HEK293 (cell line): ENCODE data around the gene EYS.

Experiments
- CTCF ChIA-PET: fragments of 350-600 bp; formaldehyde crosslinking; extraction: SDS; loops from one replicate; lab custom pipeline; 2021; ENCODE audit warnings: antibody characterized with exemption; lab: Yijun Ruan, JAX
- POLR2A ChIA-PET: fragments of 300-600 bp; formaldehyde crosslinking; extraction: SDS; loops from one replicate; lab custom pipeline; 2020; ENCODE audit warnings: antibody characterized with exemption, inconsistent platforms; lab: Yijun Ruan, JAX
- H3K27ac ChIP-seq: fragments of 200-500 bp; sonication (Bioruptor generic); 2 replicates; pipeline ENCODE4 v1.5.1; 2014; ENCODE audit warnings: low read depth, low read length, control low read depth, inconsistent platforms; ENCODE audit errors: extremely low read depth
- H3K36me3 ChIP-seq, 2 experiments: fragments of 200-500 bp in 1 of 2; sonication (Bioruptor generic) in 1 of 2; 1 replicate in 1 of 2; 2 replicates in 1 of 2; pipeline ENCODE4 v1.5.1; 2014 to 2017; ENCODE audit warnings: inconsistent platforms in 2 of 2, low read length in 2 of 2; ENCODE audit not compliant: control insufficient read depth in 2 of 2, insufficient read depth in 1 of 2
- H3K4me1 ChIP-seq: fragments of 200-500 bp; sonication (Bioruptor generic); 2 replicates; pipeline ENCODE4 v1.5.1; 2014; ENCODE audit warnings: mild to moderate bottlenecking, low read length, inconsistent platforms; ENCODE audit not compliant: control insufficient read depth, insufficient read depth
- H3K4me3 ChIP-seq: 2 replicates; pipeline ENCODE4 v1.5.1; 2011; ENCODE audit warnings: low read depth, mild to moderate bottlenecking, control low read depth, low read length, moderate library complexity
- H3K9me3 ChIP-seq: fragments of 200-500 bp; sonication (Bioruptor generic); 2 replicates; pipeline ENCODE4 v1.5.1; 2014; ENCODE audit warnings: low read depth, low read length, inconsistent platforms; ENCODE audit not compliant: control insufficient read depth, insufficient read depth
- BCL11A ChIP-seq: fragments of 450-650 bp; formaldehyde crosslinking; IDR thresholded peaks from 2 replicates; pipeline ENCODE4 v1.5.1; 2016; ENCODE audit warnings: low read depth, missing biosample characterization, missing genetic modification characterization
- GLI2 ChIP-seq: fragments of 450-650 bp; formaldehyde crosslinking; IDR thresholded peaks from 2 replicates; pipeline ENCODE4; 2017; ENCODE audit warnings: missing biosample characterization, missing genetic modification characterization, low read depth, borderline replicate concordance
- MYNN ChIP-seq: fragments of 450-650 bp; formaldehyde crosslinking; IDR thresholded peaks from 2 replicates; pipeline ENCODE4 v1.5.1; 2016; ENCODE audit warnings: missing biosample characterization, missing genetic modification characterization, borderline replicate concordance
- OSR2 ChIP-seq: fragments of 450-650 bp; formaldehyde crosslinking; IDR thresholded peaks from 2 replicates; pipeline ENCODE4 v1.5.1; 2016; ENCODE audit warnings: missing biosample characterization, missing genetic modification characterization
- REPIN1 ChIP-seq: fragments of 450-650 bp; formaldehyde crosslinking; IDR thresholded peaks from 2 replicates; pipeline ENCODE4 v1.5.1; 2017; ENCODE audit warnings: missing biosample characterization, missing genetic modification characterization, low read depth
- TRIM28 ChIP-seq: IDR thresholded peaks from 2 replicates; pipeline ENCODE4 v1.6.1; 2011; ENCODE audit warnings: low read length, control low read depth, borderline replicate concordance
- ZBTB20 ChIP-seq: fragments of 450-650 bp; formaldehyde crosslinking; IDR thresholded peaks from 2 replicates; pipeline ENCODE4 v1.5.1; 2016; ENCODE audit warnings: missing biosample characterization, missing genetic modification characterization
- ZNF112 ChIP-seq: fragments of 450-650 bp; formaldehyde crosslinking; IDR thresholded peaks from 2 replicates; pipeline ENCODE4 v1.5.0; 2017; ENCODE audit warnings: missing biosample characterization, missing genetic modification characterization
- ZNF169 ChIP-seq: fragments of 450-650 bp; formaldehyde crosslinking; IDR thresholded peaks from 2 replicates; pipeline ENCODE4 v1.5.1; 2016; ENCODE audit warnings: missing biosample characterization, missing genetic modification characterization
- ZNF239 ChIP-seq: fragments of 450-650 bp; formaldehyde crosslinking; IDR thresholded peaks from 2 replicates; pipeline ENCODE4 v1.5.1; 2016; ENCODE audit warnings: missing biosample characterization, missing genetic modification characterization
- ZNF26 ChIP-seq: fragments of 450-650 bp; formaldehyde crosslinking; IDR thresholded peaks from 2 replicates; pipeline ENCODE4 v1.5.1; 2016; ENCODE audit warnings: missing biosample characterization, missing genetic modification characterization
- ZNF354C ChIP-seq: fragments of 450-650 bp; formaldehyde crosslinking; IDR thresholded peaks from 2 replicates; pipeline ENCODE4 v1.5.1; 2016; ENCODE audit warnings: missing biosample characterization, missing genetic modification characterization, low read depth, borderline replicate concordance
- ZNF416 ChIP-seq: fragments of 450-650 bp; formaldehyde crosslinking; IDR thresholded peaks from 2 replicates; pipeline ENCODE4 v1.5.1; 2016; ENCODE audit warnings: missing biosample characterization, missing genetic modification characterization
- ZNF610 ChIP-seq: fragments of 450-650 bp; formaldehyde crosslinking; IDR thresholded peaks from 2 replicates; pipeline ENCODE4 v1.5.1; 2016; ENCODE audit warnings: missing biosample characterization, missing genetic modification characterization, borderline replicate concordance
- ZNF626 ChIP-seq: fragments of 450-650 bp; sonication (Bioruptor Pico); formaldehyde crosslinking; IDR thresholded peaks from 2 replicates; pipeline ENCODE4 v1.5.1; 2018; ENCODE audit warnings: missing biosample characterization, missing genetic modification characterization, inconsistent platforms
- ZNF707 ChIP-seq: fragments of 450-650 bp; formaldehyde crosslinking; IDR thresholded peaks from 2 replicates; pipeline ENCODE4 v1.5.1; 2016; ENCODE audit warnings: missing biosample characterization, missing genetic modification characterization
- ZNF768 ChIP-seq: fragments of 450-650 bp; formaldehyde crosslinking; IDR thresholded peaks from 2 replicates; pipeline ENCODE4 v1.5.1; 2018; ENCODE audit warnings: missing biosample characterization, mild to moderate bottlenecking, missing genetic modification characterization
- ZNF830 ChIP-seq: fragments of 450-650 bp; IDR thresholded peaks from 2 replicates; pipeline ENCODE4 v1.5.0; 2018; ENCODE audit warnings: missing biosample characterization, missing genetic modification characterization, low read depth, mild to moderate bottlenecking, moderate library complexity
- TF ChIP-seq, protein P1 (sequence below): fragments of 450-650 bp; formaldehyde crosslinking; IDR thresholded peaks from 2 replicates; pipeline ENCODE4 v1.5.1; 2016; ENCODE audit warnings: missing biosample characterization, missing genetic modification characterization
- TF ChIP-seq, protein P2 (sequence below): fragments of 450-650 bp; formaldehyde crosslinking; IDR thresholded peaks from 2 replicates; pipeline ENCODE4 v1.5.1; 2016; ENCODE audit warnings: missing biosample characterization, missing genetic modification characterization
- TF ChIP-seq, protein P3 (sequence below): fragments of 450-650 bp; formaldehyde crosslinking; IDR thresholded peaks from 2 replicates; pipeline ENCODE4 v1.5.1; 2016; ENCODE audit warnings: missing biosample characterization, missing genetic modification characterization
- TF ChIP-seq, protein P4 (sequence below): fragments of 450-650 bp; formaldehyde crosslinking; IDR thresholded peaks from 2 replicates; pipeline ENCODE4 v1.5.1; 2016; ENCODE audit warnings: missing biosample characterization, missing genetic modification characterization

Gene EYS

DNA sequence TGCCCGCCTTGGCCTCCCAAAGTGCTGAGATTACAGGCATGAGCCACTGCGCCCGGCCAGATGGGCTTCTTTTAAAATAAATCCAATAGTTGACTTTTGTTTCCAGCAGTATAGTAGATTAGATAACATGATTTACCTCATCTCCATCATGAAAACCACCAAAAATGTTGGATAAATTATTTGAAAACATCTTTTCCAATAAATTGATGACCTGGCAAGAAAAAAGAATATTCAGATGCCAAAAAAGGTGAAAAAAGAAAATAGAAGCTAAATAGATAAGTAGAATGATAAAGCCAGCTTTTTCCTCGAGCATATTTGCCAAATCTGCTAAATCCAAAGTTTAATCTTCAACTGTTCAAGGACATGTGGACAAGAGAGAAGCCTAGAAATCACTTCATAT is 1962.2 kb downstream of the EYS start:
- Histone ChIP-seq H3K4me1 (no peaks in the 10 kb centered on the region), H3K27ac (no peak overlapping the region), H3K36me3 (no peaks in the 10 kb centered on the region), H3K4me3 (no peak overlapping the region), H3K9me3 (no peaks in the 10 kb centered on the region)
- ChIA-PET CTCF (no interaction called here), POLR2A (no interaction called here)
- TF ChIP-seq, protein P1, sequence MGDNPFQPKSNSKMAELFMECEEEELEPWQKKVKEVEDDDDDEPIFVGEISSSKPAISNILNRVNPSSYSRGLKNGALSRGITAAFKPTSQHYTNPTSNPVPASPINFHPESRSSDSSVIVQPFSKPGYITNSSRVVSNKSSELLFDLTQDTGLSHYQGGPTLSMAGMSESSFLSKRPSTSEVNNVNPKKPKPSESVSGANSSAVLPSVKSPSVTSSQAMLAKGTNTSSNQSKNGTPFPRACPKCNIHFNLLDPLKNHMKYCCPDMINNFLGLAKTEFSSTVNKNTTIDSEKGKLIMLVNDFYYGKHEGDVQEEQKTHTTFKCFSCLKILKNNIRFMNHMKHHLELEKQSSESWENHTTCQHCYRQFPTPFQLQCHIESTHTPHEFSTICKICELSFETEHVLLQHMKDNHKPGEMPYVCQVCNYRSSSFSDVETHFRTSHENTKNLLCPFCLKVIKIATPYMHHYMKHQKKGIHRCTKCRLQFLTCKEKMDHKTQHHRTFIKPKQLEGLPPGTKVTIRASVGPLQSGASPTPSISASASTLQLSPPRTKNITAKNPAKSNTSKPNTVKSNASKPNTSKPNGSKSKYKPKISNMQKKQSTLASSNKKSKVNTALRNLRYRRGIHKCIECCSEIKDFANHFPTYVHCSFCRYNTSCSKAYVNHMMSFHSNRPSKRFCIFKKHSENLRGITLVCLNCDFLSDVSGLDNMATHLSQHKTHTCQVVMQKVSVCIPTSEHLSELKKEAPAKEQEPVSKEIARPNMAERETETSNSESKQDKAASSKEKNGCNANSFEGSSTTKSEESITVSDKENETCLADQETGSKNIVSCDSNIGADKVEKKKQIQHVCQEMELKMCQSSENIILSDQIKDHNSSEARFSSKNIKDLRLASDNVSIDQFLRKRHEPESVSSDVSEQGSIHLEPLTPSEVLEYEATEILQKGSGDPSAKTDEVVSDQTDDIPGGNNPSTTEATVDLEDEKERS = no peak
- TF ChIP-seq ZNF626 (tag by site-specific recombination) = no peak
- no peak for TF ChIP-seq ZNF239 (tag by site-specific recombination)
- TF ChIP-seq GLI2 (tag by site-specific recombination) = no peak
- no peak for TF ChIP-seq ZNF830 (tag by site-specific recombination)
- no peak for TF ChIP-seq TRIM28
- TF ChIP-seq MYNN (tag by site-specific recombination) = no peak
- no peak for TF ChIP-seq BCL11A (tag by site-specific recombination)
- TF ChIP-seq, protein P2, sequence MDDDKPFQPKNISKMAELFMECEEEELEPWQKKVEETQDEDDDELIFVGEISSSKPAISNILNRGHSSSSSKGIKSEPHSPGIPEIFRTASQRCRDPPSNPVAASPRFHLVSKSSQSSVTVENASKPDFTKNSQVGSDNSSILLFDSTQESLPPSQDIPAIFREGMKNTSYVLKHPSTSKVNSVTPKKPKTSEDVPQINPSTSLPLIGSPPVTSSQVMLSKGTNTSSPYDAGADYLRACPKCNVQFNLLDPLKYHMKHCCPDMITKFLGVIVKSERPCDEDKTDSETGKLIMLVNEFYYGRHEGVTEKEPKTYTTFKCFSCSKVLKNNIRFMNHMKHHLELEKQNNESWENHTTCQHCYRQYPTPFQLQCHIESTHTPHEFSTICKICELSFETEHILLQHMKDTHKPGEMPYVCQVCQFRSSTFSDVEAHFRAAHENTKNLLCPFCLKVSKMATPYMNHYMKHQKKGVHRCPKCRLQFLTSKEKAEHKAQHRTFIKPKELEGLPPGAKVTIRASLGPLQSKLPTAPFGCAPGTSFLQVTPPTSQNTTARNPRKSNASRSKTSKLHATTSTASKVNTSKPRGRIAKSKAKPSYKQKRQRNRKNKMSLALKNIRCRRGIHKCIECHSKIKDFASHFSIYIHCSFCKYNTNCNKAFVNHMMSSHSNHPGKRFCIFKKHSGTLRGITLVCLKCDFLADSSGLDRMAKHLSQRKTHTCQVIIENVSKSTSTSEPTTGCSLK (tag by site-specific recombination) = no peak
- no peak for TF ChIP-seq OSR2 (tag by site-specific recombination)
- no peak for TF ChIP-seq ZNF416
- no peak for TF ChIP-seq ZNF26 (tag by site-specific recombination)
- TF ChIP-seq ZBTB20 (tag by site-specific recombination) = no peak
- no peak for TF ChIP-seq ZNF707 (tag by site-specific recombination)
- no peak for TF ChIP-seq ZNF112 (tag by site-specific recombination)

- ChIA-PET POLR2A (no interaction called here), CTCF (no interaction called here)
- no peaks in the 10 kb centered on the region for H3K36me3 ChIP-seq
- H3K4me1 ChIP-seq = no peaks in the 10 kb centered on the region
- H3K4me3 ChIP-seq = no peak overlapping the region
- no peaks in the 10 kb centered on the region for H3K9me3 ChIP-seq
- no peak overlapping the region for H3K27ac ChIP-seq
- TF ChIP-seq ZNF354C = no peak
- TF ChIP-seq, protein P3, sequence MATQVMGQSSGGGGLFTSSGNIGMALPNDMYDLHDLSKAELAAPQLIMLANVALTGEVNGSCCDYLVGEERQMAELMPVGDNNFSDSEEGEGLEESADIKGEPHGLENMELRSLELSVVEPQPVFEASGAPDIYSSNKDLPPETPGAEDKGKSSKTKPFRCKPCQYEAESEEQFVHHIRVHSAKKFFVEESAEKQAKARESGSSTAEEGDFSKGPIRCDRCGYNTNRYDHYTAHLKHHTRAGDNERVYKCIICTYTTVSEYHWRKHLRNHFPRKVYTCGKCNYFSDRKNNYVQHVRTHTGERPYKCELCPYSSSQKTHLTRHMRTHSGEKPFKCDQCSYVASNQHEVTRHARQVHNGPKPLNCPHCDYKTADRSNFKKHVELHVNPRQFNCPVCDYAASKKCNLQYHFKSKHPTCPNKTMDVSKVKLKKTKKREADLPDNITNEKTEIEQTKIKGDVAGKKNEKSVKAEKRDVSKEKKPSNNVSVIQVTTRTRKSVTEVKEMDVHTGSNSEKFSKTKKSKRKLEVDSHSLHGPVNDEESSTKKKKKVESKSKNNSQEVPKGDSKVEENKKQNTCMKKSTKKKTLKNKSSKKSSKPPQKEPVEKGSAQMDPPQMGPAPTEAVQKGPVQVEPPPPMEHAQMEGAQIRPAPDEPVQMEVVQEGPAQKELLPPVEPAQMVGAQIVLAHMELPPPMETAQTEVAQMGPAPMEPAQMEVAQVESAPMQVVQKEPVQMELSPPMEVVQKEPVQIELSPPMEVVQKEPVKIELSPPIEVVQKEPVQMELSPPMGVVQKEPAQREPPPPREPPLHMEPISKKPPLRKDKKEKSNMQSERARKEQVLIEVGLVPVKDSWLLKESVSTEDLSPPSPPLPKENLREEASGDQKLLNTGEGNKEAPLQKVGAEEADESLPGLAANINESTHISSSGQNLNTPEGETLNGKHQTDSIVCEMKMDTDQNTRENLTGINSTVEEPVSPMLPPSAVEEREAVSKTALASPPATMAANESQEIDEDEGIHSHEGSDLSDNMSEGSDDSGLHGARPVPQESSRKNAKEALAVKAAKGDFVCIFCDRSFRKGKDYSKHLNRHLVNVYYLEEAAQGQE (tag by site-specific recombination) = no peak
- TF ChIP-seq, protein P2 (tag by site-specific recombination) = no peak
- TF ChIP-seq ZNF610 (tag by site-specific recombination) = no peak
- TF ChIP-seq ZNF169 (tag by site-specific recombination) = no peak
- no peak for TF ChIP-seq ZNF768 (tag by site-specific recombination)
- TF ChIP-seq, protein P4, sequence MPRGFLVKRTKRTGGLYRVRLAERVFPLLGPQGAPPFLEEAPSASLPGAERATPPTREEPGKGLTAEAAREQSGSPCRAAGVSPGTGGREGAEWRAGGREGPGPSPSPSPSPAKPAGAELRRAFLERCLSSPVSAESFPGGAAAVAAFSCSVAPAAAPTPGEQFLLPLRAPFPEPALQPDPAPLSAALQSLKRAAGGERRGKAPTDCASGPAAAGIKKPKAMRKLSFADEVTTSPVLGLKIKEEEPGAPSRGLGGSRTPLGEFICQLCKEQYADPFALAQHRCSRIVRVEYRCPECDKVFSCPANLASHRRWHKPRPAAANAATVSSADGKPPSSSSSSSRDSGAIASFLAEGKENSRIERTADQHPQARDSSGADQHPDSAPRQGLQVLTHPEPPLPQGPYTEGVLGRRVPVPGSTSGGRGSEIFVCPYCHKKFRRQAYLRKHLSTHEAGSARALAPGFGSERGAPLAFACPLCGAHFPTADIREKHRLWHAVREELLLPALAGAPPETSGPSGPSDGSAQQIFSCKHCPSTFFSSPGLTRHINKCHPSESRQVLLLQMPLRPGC = no peak
- no peak for TF ChIP-seq REPIN1 (tag by site-specific recombination)
These were observed 1963.3 kb downstream of the EYS start for GRCh38 chr6:63743691-63744090.
